ENCODE measurements around the gene TTC16. TPM values are rescaled to one million over a fixed set of nuclear protein-coding genes. Genes with fewer than 3 reads are reported as not detected.

The TTC16 gene
- total RNA-seq, 1 donor: under 0.01 TPM

DNA sequence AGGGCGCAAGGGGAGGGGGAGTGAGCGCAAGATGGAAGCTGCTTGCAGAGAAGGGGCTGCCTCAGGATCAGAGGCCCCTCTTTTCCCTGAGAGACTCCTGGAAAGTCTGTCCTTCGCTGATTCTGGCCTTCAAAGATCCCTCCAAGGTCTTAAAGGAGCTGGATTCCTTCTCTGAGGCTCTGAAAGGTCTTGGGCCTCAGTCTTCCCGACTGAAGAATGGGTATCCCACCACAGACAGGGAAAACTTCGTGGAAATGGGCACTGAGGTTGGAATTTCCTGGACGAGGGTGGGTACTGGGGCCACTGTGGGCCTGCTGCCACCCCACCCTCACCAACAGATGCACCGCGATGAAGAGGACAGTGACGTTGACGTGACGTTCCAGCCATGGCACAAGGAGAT lies 3.5 kb upstream of the TTC16 start:
- H3K4me2 ChIP-seq (ENCODE audit: insufficient read depth, low read length): no peak overlapping the region
- peaks cover 17% of the 10 kb centered on the region for H3K79me2 ChIP-seq (ENCODE audit: insufficient read depth, low read length)
- H3K27me3 ChIP-seq (ENCODE audit: insufficient read depth, low read length): no peaks in the 10 kb centered on the region
- H3K27ac ChIP-seq (ENCODE audit: low read depth, low read length): no peak overlapping the region
- H2AFZ ChIP-seq (ENCODE audit: low read length): no peak overlapping the region
- DNase-seq (ENCODE audit: insufficient read length, low spot score, missing footprints): peak; percentile 22
- H3K4me1 ChIP-seq (ENCODE audit: insufficient read depth, low read length): peaks cover 9% of the 10 kb centered on the region
- no peak overlapping the region for H3K4me3 ChIP-seq (ENCODE audit: insufficient read depth, low read length)
- TF ChIP-seq, protein P1, sequence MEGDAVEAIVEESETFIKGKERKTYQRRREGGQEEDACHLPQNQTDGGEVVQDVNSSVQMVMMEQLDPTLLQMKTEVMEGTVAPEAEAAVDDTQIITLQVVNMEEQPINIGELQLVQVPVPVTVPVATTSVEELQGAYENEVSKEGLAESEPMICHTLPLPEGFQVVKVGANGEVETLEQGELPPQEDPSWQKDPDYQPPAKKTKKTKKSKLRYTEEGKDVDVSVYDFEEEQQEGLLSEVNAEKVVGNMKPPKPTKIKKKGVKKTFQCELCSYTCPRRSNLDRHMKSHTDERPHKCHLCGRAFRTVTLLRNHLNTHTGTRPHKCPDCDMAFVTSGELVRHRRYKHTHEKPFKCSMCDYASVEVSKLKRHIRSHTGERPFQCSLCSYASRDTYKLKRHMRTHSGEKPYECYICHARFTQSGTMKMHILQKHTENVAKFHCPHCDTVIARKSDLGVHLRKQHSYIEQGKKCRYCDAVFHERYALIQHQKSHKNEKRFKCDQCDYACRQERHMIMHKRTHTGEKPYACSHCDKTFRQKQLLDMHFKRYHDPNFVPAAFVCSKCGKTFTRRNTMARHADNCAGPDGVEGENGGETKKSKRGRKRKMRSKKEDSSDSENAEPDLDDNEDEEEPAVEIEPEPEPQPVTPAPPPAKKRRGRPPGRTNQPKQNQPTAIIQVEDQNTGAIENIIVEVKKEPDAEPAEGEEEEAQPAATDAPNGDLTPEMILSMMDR (IDR thresholded peaks at IDR 0.05; ENCODE audit: extremely low read depth, low read depth, low read length): no peak
- H4K20me1 ChIP-seq (ENCODE audit: insufficient read depth, low read length): peaks cover 15% of the 10 kb centered on the region
- H3K9me3 ChIP-seq (ENCODE audit: low read depth, low read length): no peaks in the 10 kb centered on the region
- no peaks in the 10 kb centered on the region for H3K36me3 ChIP-seq (ENCODE audit: insufficient read depth, low read length)

DNA sequence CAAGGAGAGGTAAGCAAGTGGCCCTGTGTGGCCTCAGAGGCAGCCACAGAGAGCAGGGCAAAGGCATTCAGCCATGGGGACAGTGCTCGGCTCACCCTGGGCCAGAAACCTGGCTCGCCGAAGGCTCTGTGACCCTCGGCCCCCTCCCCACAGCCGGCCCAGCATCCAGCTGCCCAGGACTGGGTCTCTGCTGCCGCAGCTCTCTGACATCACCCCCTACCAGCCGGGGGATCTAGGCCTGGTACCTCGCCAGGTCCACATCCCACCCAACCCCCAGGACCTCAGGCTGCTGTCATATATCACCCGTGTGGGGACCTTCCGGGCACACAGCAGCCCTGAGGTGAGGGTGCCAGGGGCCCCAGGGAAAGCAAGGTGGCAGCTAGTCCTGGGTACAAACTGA lies 3.0 kb upstream of the TTC16 start:
- Histone ChIP-seq H4K20me1 (ENCODE audit: insufficient read depth, low read length) (peaks cover 15% of the 10 kb centered on the region), H3K4me1 (ENCODE audit: insufficient read depth, low read length) (peaks cover 9% of the 10 kb centered on the region), H3K9me3 (ENCODE audit: low read depth, low read length) (no peaks in the 10 kb centered on the region), H3K79me2 (ENCODE audit: insufficient read depth, low read length) (peaks cover 17% of the 10 kb centered on the region), H3K27me3 (ENCODE audit: insufficient read depth, low read length) (no peaks in the 10 kb centered on the region), H3K36me3 (ENCODE audit: insufficient read depth, low read length) (no peaks in the 10 kb centered on the region), H3K4me3 (ENCODE audit: insufficient read depth, low read length) (no peak overlapping the region), H3K27ac (ENCODE audit: low read depth, low read length) (no peak overlapping the region), H3K4me2 (ENCODE audit: insufficient read depth, low read length) (no peak overlapping the region), H2AFZ (ENCODE audit: low read length) (no peak overlapping the region)
- TF ChIP-seq, protein P1 (IDR thresholded peaks at IDR 0.05; ENCODE audit: extremely low read depth, low read depth, low read length): no peak
- DNase-seq (ENCODE audit: insufficient read length, low spot score, missing footprints): peak; percentile 54

DNA sequence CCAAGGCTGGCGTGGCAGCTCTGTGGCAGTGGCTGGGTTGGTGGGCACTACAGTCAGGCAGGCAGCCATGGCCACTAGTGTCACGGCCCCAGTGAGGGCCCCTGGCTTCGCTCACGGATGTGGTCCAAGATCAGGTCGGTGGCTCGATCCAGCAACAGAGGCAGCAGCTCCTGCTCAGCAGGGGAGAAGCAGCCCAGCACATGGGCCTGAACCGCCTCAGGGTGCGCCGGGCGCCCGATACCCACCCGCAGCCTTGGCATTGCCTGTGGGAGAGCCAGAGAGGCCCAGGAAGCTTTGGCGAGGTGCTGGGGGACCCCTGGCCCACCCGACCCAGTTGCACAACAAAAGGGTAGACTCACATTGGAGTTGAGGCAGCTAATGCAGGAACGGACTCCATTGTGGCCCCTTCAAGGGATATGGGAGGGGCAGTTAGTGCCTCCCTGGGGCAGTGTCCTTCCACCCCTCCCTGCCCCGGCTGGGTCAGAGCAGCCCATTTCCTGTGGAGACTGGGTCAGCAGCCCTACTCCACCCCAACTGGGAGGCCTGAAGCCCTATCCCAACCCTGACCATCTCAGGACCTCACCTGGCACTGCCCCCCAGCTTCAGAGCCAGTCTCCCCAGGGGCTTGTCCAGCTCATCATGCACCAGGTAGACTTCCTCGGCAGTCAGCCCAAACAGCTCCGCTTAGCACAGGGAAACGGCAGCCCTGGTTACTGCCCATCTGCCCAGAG lies 1.7 kb upstream of the TTC16 start:
- no peak overlapping the region for H3K27ac ChIP-seq (ENCODE audit: low read depth, low read length)
- peak; percentile 78 for DNase-seq (ENCODE audit: insufficient read length, low spot score, missing footprints)
- peak overlapping the region; percentile 86 for H3K4me3 ChIP-seq (ENCODE audit: insufficient read depth, low read length)
- TF ChIP-seq, protein P1 (IDR thresholded peaks at IDR 0.05; ENCODE audit: extremely low read depth, low read depth, low read length): no peak
- H3K27me3 ChIP-seq (ENCODE audit: insufficient read depth, low read length): no peaks in the 10 kb centered on the region
- H3K79me2 ChIP-seq (ENCODE audit: insufficient read depth, low read length): peaks cover 17% of the 10 kb centered on the region
- H3K9me3 ChIP-seq (ENCODE audit: low read depth, low read length): no peaks in the 10 kb centered on the region
- H3K36me3 ChIP-seq (ENCODE audit: insufficient read depth, low read length): no peaks in the 10 kb centered on the region
- no peak overlapping the region for H2AFZ ChIP-seq (ENCODE audit: low read length)
- H4K20me1 ChIP-seq (ENCODE audit: insufficient read depth, low read length): peaks cover 15% of the 10 kb centered on the region
- H3K4me1 ChIP-seq (ENCODE audit: insufficient read depth, low read length): peaks cover 9% of the 10 kb centered on the region
- H3K4me2 ChIP-seq (ENCODE audit: insufficient read depth, low read length): peak overlapping the region; percentile 95

DNA sequence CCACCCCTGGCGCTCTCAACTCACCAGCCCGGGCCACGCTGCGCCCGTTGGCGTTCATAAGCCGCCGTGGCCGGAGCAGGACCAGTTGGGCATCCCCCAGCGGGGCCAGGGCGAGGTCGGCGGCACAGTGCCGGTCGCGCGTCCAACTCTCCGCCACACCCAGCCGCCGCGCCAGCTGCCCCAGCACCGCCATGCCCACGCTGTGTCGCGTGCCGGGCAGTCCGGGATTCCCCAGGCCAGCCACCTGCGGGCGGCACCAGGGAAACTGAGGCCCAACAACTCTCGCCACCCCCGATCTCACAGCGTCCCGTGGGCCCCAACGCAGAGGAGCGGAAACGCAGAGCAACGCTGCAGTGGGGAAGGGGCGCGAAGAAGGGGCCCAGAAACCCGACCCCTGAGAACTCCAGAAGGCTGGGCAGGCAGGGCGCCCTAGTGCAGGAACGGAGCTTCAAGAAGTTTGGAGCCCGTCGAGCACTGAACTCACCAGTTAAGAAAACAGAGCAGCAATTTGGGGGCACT lies 869 bp upstream of the TTC16 start:
- TF ChIP-seq, protein P1 (IDR thresholded peaks at IDR 0.05; ENCODE audit: extremely low read depth, low read depth, low read length): no peak
- Histone ChIP-seq H2AFZ (ENCODE audit: low read length) (peak overlapping the region; percentile 99), H3K79me2 (ENCODE audit: insufficient read depth, low read length) (peaks cover 17% of the 10 kb centered on the region), H4K20me1 (ENCODE audit: insufficient read depth, low read length) (peaks cover 15% of the 10 kb centered on the region), H3K4me3 (ENCODE audit: insufficient read depth, low read length) (peak overlapping the region; percentile 86), H3K4me2 (ENCODE audit: insufficient read depth, low read length) (peak overlapping the region; percentile 95), H3K9me3 (ENCODE audit: low read depth, low read length) (no peaks in the 10 kb centered on the region), H3K27me3 (ENCODE audit: insufficient read depth, low read length) (no peaks in the 10 kb centered on the region), H3K36me3 (ENCODE audit: insufficient read depth, low read length) (no peaks in the 10 kb centered on the region), H3K4me1 (ENCODE audit: insufficient read depth, low read length) (peaks cover 9% of the 10 kb centered on the region), H3K27ac (ENCODE audit: low read depth, low read length) (peak overlapping the region; percentile 82)
- peak; percentile 89 for DNase-seq (ENCODE audit: insufficient read length, low spot score, missing footprints)

Data from osteoblast (primary cell).